Neural cell (in vitro differentiated cells): ENCODE data around the gene MAP2. TPM values are rescaled to one million over a fixed set of nuclear protein-coding genes. Genes with fewer than 3 reads are reported as not detected.

ENCODE experiments used
- H2AFZ ChIP-seq: fragments of 200-600, 300-800 bp; sonication (generic), shearing (Covaris generic); 2 replicates; pipeline ENCODE4 v1.6.0; 2014; ENCODE audit warnings: low read depth, mild to moderate bottlenecking, antibody characterized with exemption, low read length, moderate library complexity
- H3F3A ChIP-seq: fragments of 200-600 bp; shearing (Covaris generic); 2 replicates; pipeline ENCODE4 v1.6.1; 2016; ENCODE audit warnings: mild to moderate bottlenecking, moderate library complexity, mixed read lengths, antibody characterized with exemption, low read length; ENCODE audit not compliant: insufficient read depth, poor library complexity, severe bottlenecking
- H3K27ac ChIP-seq: fragments of 200-600, 300-800 bp; sonication (generic), shearing (Covaris generic); 2 replicates; pipeline ENCODE4 v1.5.1; 2014; ENCODE audit warnings: mild to moderate bottlenecking, low read length, moderate library complexity
- H3K27me3 ChIP-seq: fragments of 300-800, 200-600 bp; sonication (generic), shearing (Covaris generic); 2 replicates; pipeline ENCODE4 v1.6.0; 2014; ENCODE audit warnings: mild to moderate bottlenecking, low read depth, low read length, moderate library complexity; ENCODE audit not compliant: insufficient read depth
- H3K36me3 ChIP-seq: fragments of 300-800, 200-600 bp; sonication (generic), shearing (Covaris generic); 2 replicates; pipeline ENCODE4 v1.5.1; 2014; ENCODE audit warnings: mild to moderate bottlenecking, antibody characterized with exemption, low read length, moderate library complexity; ENCODE audit not compliant: insufficient read depth
- H3K4me2 ChIP-seq: fragments of 300-800, 200-600 bp; sonication (generic), shearing (Covaris generic); 2 replicates; pipeline ENCODE4 v1.6.0; 2014; ENCODE audit warnings: mild to moderate bottlenecking, low read length
- H3K4me3 ChIP-seq: fragments of 300-800, 200-600 bp; sonication (generic), shearing (Covaris generic); 2 replicates; pipeline ENCODE4 v1.5.1; 2014; ENCODE audit warnings: mild to moderate bottlenecking, low read length, moderate library complexity
- H3K79me2 ChIP-seq: fragments of 200-600 bp; shearing (Covaris generic); replicated peaks from 2 replicates; pipeline ENCODE4 v1.6.0; 2014; ENCODE audit warnings: mild to moderate bottlenecking, low read length, moderate library complexity; ENCODE audit not compliant: insufficient read depth
- H3K9ac ChIP-seq: fragments of 300-800, 200-600 bp; sonication (generic), shearing (Covaris generic); 2 replicates; pipeline ENCODE4 v1.6.1; 2016; ENCODE audit warnings: mild to moderate bottlenecking, low read length, mixed read lengths
- H3K9me2 ChIP-seq: fragments of 200-600 bp; shearing (Covaris generic); 2 replicates; pipeline ENCODE4 v1.6.1; 2016; ENCODE audit warnings: mild to moderate bottlenecking, low read length, mixed read lengths; ENCODE audit not compliant: insufficient read depth
- H3K9me3 ChIP-seq: fragments of 200-600, 300-800 bp; sonication (generic), shearing (Covaris generic); 2 replicates; pipeline ENCODE4 v1.6.1; 2016; ENCODE audit warnings: mild to moderate bottlenecking, mixed run types, low read length, moderate library complexity, mixed read lengths
- H4K20me1 ChIP-seq: fragments of 200-600 bp; shearing (Covaris generic); 2 replicates; pipeline ENCODE4 v1.6.1; 2016; ENCODE audit warnings: mild to moderate bottlenecking, mixed run types; ENCODE audit not compliant: insufficient read depth
- EP300 ChIP-seq: fragments of 450-650 bp; conservative IDR thresholded peaks from 2 replicates; pipeline ENCODE4 v1.6.1; 2014; ENCODE audit warnings: antibody characterized with exemption, mild to moderate bottlenecking, moderate library complexity; ENCODE audit not compliant: poor library complexity, severe bottlenecking
- EZH2 ChIP-seq: fragments of 200-600, 300-800 bp; shearing (Covaris generic), sonication (generic); IDR thresholded peaks from 2 replicates; pipeline ENCODE4 v1.6.1; 2014; ENCODE audit warnings: antibody characterized with exemption, low read length, borderline replicate concordance, mild to moderate bottlenecking; ENCODE audit not compliant: insufficient read depth, poor library complexity, severe bottlenecking
- MXI1 ChIP-seq: fragments of 450-650 bp; conservative IDR thresholded peaks from 2 replicates; pipeline ENCODE4 v1.6.1; 2014; ENCODE audit warnings: antibody characterized with exemption, mild to moderate bottlenecking; ENCODE audit not compliant: poor library complexity, severe bottlenecking
- POLR2AphosphoS5 ChIP-seq: IDR thresholded peaks from 2 replicates; pipeline ENCODE4 v1.6.1; 2012
- RAD21 ChIP-seq: fragments of 450-650 bp; conservative IDR thresholded peaks from 2 replicates; pipeline ENCODE4 v1.6.1; 2014; ENCODE audit warnings: antibody characterized with exemption, mild to moderate bottlenecking, moderate library complexity
- SMC3 ChIP-seq: fragments of 450-650 bp; conservative IDR thresholded peaks from 2 replicates; pipeline ENCODE4 v1.6.1; 2014; ENCODE audit warnings: antibody characterized with exemption, mild to moderate bottlenecking, moderate library complexity; ENCODE audit not compliant: poor library complexity
- TAF1 ChIP-seq: IDR thresholded peaks from 2 replicates; pipeline ENCODE4 v1.6.1; 2012; ENCODE audit warnings: low read depth
- polyA plus RNA-seq: library from polyadenylated mRNA; depleted of rRNA; stranded (reverse); fragments of >200 nt; gene quantifications from 2 replicates; pipeline ENCODE4 v1.2.3, GENCODE V29; 2014
- TF ChIP-seq, protein P1 (sequence below): fragments of 450-650 bp; IDR thresholded peaks from 2 replicates; pipeline ENCODE4 v1.5.1; 2014; ENCODE audit warnings: antibody characterized with exemption, mild to moderate bottlenecking, moderate library complexity; ENCODE audit not compliant: poor library complexity, severe bottlenecking
- TF ChIP-seq, protein P2 (sequence below): IDR thresholded peaks from 2 replicates; pipeline ENCODE4 v1.6.1; 2012; ENCODE audit warnings: borderline replicate concordance

Gene MAP2
- polyA plus RNA-seq, 1 donor from 2014 or later = 450 TPM

DNA sequence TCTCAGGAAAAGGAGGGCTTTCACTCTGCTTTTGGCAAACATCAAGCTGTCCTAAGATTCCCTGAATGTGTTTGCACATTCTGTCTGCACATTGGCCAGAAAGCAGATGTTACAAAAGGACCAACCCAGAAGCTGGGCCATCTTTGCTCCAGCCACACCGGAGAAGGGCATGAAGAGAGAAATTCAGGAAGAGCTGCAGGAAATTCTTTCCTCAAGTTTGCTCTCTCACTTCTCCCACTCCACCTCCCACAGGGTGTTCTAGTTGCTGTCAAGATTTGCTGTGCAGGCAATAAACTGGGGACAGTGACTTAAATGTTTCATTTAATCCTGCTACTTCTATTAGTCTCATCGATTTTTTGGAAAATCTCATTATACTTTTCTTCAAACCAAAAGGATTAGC, 210.1 kb downstream of the MAP2 start:
- Histone ChIP-seq H3K9ac (no peak overlapping the region), H3K79me2 (peaks cover 60% of the 10 kb centered on the region), H4K20me1 (peaks cover 26% of the 10 kb centered on the region), H3K4me2 (no peak overlapping the region), H3F3A (peaks cover 9% of the 10 kb centered on the region), H3K27me3 (no peaks in the 10 kb centered on the region), H3K36me3 (peaks cover 11% of the 10 kb centered on the region), H3K4me3 (no peak overlapping the region), H3K9me3 (no peaks in the 10 kb centered on the region), H3K27ac (no peak overlapping the region), H3K9me2 (no peaks in the 10 kb centered on the region), H2AFZ (no peak overlapping the region)
- TF ChIP-seq RAD21 = no peak
- TF ChIP-seq, protein P1, sequence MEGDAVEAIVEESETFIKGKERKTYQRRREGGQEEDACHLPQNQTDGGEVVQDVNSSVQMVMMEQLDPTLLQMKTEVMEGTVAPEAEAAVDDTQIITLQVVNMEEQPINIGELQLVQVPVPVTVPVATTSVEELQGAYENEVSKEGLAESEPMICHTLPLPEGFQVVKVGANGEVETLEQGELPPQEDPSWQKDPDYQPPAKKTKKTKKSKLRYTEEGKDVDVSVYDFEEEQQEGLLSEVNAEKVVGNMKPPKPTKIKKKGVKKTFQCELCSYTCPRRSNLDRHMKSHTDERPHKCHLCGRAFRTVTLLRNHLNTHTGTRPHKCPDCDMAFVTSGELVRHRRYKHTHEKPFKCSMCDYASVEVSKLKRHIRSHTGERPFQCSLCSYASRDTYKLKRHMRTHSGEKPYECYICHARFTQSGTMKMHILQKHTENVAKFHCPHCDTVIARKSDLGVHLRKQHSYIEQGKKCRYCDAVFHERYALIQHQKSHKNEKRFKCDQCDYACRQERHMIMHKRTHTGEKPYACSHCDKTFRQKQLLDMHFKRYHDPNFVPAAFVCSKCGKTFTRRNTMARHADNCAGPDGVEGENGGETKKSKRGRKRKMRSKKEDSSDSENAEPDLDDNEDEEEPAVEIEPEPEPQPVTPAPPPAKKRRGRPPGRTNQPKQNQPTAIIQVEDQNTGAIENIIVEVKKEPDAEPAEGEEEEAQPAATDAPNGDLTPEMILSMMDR = no peak
- TF ChIP-seq POLR2AphosphoS5 = no peak
- no peak for TF ChIP-seq SMC3
- TF ChIP-seq EZH2 = no peak
- TF ChIP-seq, protein P2, sequence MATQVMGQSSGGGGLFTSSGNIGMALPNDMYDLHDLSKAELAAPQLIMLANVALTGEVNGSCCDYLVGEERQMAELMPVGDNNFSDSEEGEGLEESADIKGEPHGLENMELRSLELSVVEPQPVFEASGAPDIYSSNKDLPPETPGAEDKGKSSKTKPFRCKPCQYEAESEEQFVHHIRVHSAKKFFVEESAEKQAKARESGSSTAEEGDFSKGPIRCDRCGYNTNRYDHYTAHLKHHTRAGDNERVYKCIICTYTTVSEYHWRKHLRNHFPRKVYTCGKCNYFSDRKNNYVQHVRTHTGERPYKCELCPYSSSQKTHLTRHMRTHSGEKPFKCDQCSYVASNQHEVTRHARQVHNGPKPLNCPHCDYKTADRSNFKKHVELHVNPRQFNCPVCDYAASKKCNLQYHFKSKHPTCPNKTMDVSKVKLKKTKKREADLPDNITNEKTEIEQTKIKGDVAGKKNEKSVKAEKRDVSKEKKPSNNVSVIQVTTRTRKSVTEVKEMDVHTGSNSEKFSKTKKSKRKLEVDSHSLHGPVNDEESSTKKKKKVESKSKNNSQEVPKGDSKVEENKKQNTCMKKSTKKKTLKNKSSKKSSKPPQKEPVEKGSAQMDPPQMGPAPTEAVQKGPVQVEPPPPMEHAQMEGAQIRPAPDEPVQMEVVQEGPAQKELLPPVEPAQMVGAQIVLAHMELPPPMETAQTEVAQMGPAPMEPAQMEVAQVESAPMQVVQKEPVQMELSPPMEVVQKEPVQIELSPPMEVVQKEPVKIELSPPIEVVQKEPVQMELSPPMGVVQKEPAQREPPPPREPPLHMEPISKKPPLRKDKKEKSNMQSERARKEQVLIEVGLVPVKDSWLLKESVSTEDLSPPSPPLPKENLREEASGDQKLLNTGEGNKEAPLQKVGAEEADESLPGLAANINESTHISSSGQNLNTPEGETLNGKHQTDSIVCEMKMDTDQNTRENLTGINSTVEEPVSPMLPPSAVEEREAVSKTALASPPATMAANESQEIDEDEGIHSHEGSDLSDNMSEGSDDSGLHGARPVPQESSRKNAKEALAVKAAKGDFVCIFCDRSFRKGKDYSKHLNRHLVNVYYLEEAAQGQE = no peak
- no peak for TF ChIP-seq MXI1
- no peak for TF ChIP-seq TAF1
- no peak for TF ChIP-seq EP300

DNA sequence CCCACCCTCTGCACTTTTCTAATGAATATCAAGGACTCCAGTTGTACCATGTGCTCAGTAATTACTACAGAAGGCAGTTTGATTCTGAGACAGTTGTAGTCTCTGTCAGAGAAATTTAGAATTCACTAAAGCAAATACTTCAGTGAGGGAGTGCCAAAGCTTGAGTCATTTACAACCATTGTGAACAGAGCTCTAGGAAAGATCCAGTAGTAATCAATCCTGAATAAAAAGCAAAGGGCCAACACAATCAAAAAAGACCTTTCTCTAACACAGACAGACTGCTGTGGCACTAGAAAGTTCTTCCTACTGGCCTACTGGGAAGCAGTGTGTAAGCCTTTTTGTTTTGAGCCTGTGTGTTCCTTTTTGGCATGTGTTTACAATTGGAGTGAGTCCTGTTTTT, 212.2 kb downstream of the MAP2 start:
- Histone ChIP-seq H3K36me3 (peaks cover 8% of the 10 kb centered on the region), H2AFZ (no peak overlapping the region), H4K20me1 (peaks cover 19% of the 10 kb centered on the region), H3K4me3 (no peak overlapping the region), H3K9me3 (no peaks in the 10 kb centered on the region), H3K27me3 (no peaks in the 10 kb centered on the region), H3F3A (peaks cover 9% of the 10 kb centered on the region), H3K4me2 (no peak overlapping the region), H3K79me2 (peaks cover 42% of the 10 kb centered on the region), H3K27ac (no peak overlapping the region), H3K9ac (no peak overlapping the region), H3K9me2 (no peaks in the 10 kb centered on the region)
- TF ChIP-seq SMC3 = no peak
- no peak for TF ChIP-seq EP300
- no peak for TF ChIP-seq EZH2
- TF ChIP-seq, protein P2 = no peak
- TF ChIP-seq TAF1 = no peak
- TF ChIP-seq, protein P1 = no peak
- TF ChIP-seq MXI1 = no peak
- no peak for TF ChIP-seq RAD21
- no peak for TF ChIP-seq POLR2AphosphoS5
